Measurements from ENCODE around the gene ANKZF1. TPM values are rescaled to one million over a fixed set of nuclear protein-coding genes. Genes with fewer than 3 reads are reported as not detected.
A peak's percentile ranks its signal among the peaks of the same experiment; 100 is the strongest.

ANKZF1 gene
- total and polyA plus RNA-seq, 2 of the 8 experiments (the other 6 are each of a cell fraction or from before 2014, with no cell fraction given): 32.5 to 50.1 TPM

- TF ChIP-seq CTCF (IDR thresholded peaks at IDR 0.05; ENCODE audit: control extremely low read depth in 1 of 3, insufficient read depth in 1 of 3, low read depth in 1 of 3, low read length in 3 of 3) (no peak), TAF1 (IDR thresholded peaks at IDR 0.05; ENCODE audit: low read depth, low read length) (peak; percentile 93), TAF7 (optimal IDR thresholded peaks at IDR 0.05; ENCODE audit: borderline replicate concordance, low read depth, low read length) (peak; percentile 64), TEAD4 (IDR thresholded peaks at IDR 0.05; ENCODE audit: low read depth, low read length) (no peak), KDM5A (IDR thresholded peaks at IDR 0.05; ENCODE audit: low read length) (0 out of 2 replicates have a peak, but pooled peaks have one; percentile 11), TCF12 (IDR thresholded peaks at IDR 0.05; ENCODE audit: low read depth, low read length) (no peak), NRF1 (IDR thresholded peaks at IDR 0.05; ENCODE audit: low read depth, low read length) (0 out of 2 replicates have a peak, but pooled peaks have one; percentile 8), POLR2A (IDR thresholded peaks at IDR 0.05; ENCODE audit: control extremely low read depth in 1 of 2, low read depth in 2 of 2, low read length in 2 of 2) (peak; percentile 79 to 90), CTBP2 (IDR thresholded peaks at IDR 0.05; ENCODE audit: borderline replicate concordance, insufficient read depth, insufficient read length, low read length) (peak; percentile 63), YY1 (IDR thresholded peaks at IDR 0.05; ENCODE audit: low read depth, low read length) (no peak), HDAC2 (IDR thresholded peaks at IDR 0.05; ENCODE audit: borderline replicate concordance in 1 of 2, low read depth in 2 of 2, low read length in 2 of 2) (no peak), E2F6 (IDR thresholded peaks at IDR 0.05) (no peak), CEBPB (IDR thresholded peaks at IDR 0.05; ENCODE audit: low read depth, low read length) (no peak), JUN (IDR thresholded peaks at IDR 0.05; ENCODE audit: low read depth, low read length) (no peak), JUND (IDR thresholded peaks at IDR 0.05; ENCODE audit: low read length) (no peak), GABPA (IDR thresholded peaks at IDR 0.05; ENCODE audit: borderline replicate concordance, insufficient read depth, low read length) (no peak), USF2 (IDR thresholded peaks at IDR 0.05; ENCODE audit: low read length) (no peak), RAD21 (IDR thresholded peaks at IDR 0.05 in 1 of 2, conservative IDR thresholded peaks at IDR 0.05 in 1 of 2; ENCODE audit: low read depth in 2 of 2, low read length in 2 of 2) (peak in 1 of 2 experiments; percentile 6; a peak in 1 of 4 replicates), EP300 (IDR thresholded peaks at IDR 0.05; ENCODE audit: borderline replicate concordance in 1 of 2, low read depth in 2 of 2, low read length in 2 of 2) (0 out of 3 replicates have a peak, but pooled peaks of 1 of the 2 experiments have one; percentile 13)
Observed at GRCh38 chr2:219229305-219230058, at the start of gene ANKZF1, which contains the start of gene ATG9A (continued).
